GM19452 (cell line): ENCODE data around the gene PHF13.
"Not testable (repeated sequence)": the region's sequence is repeated elsewhere in the genome, so short reads cannot be mapped to it uniquely, and the experiment has no call there.

Experiments
- ATAC-seq: cut with Tn5 transposase; IDR thresholded peaks from one replicate; pipeline ENCODE4 v1.9.1; 2021; ENCODE audit not compliant: unreplicated experiment

The PHF13 gene

GRCh38 chr1:6653436-6654290 is 40.1 kb downstream of the PHF13 start:
- no peak for ATAC-seq

DNA sequence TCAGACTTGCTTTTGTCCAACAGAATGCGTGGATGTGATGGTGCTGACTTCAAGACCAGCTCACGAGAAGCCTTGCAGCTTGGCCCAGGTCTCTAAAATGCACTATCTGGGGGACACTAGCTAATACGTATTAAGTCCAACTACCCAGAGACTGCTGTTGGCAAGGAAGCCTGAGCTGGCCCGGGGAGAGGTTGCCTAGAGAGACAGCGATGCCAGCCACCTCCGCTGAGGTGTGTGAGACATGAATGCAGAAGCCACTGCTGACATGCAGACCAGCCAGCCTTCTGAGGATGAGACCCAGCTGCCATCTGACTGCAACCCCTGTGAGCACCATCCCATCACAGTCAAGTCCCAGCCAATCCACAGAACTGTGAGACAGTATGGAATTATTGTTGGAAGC is 43.6 kb downstream of the PHF13 start:
- no peak for ATAC-seq

DNA sequence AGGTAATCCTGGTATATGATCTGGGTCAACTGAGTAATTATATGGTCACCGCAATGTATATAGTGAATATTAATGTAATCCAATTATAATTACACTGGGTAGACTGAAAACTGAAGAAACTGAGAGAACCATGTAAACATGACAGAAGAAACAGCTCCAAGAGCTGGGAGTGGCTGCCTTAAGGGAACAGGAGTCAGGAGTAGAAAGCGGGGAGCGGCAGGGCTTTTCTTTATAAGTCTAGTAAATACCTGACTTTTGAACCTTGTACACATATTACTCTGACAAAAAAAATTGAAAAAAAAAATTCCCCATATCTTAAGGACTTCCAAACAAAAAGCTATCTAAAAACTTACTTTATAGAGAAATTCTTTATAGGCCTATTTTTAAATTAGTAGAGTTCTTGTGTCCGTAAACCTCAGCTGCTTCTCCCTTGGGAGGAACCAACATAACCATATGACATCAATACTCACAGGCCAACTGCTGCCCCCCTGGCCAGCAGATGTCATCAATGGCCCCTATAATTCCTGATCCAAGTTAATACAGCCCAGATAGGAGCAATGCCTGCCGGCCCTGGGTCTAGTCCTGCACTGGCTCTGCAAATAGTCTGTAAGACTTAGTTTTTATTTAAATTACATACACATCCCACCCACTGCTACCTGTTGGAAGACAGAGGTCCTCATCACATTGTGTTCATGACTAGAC is 45.0 kb downstream of the PHF13 start:
- no peak for ATAC-seq

GRCh38 chr1:6660415-6661049 is 47.0 kb downstream of the PHF13 start:
- ATAC-seq: no peak

DNA sequence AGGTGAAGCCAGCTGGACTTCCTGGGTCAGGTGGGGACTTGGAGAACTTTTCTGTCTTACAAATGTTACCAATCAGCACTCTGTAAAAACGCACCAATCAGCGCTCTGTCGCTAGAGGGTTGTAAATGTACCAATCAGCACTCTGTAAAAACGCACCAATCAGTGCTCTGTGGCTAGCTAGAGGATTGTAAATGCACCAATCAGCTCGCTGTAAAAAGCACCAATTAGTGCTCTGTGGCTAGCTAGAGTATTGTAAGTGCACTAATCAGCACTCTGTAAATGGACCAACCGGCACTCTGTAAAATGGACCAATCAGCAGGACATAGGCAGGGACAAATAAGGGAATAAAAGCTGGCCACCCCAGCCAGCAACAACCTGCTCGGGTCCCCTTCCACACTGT is 48.9 kb downstream of the PHF13 start:
- not testable (repeated sequence) for ATAC-seq

DNA sequence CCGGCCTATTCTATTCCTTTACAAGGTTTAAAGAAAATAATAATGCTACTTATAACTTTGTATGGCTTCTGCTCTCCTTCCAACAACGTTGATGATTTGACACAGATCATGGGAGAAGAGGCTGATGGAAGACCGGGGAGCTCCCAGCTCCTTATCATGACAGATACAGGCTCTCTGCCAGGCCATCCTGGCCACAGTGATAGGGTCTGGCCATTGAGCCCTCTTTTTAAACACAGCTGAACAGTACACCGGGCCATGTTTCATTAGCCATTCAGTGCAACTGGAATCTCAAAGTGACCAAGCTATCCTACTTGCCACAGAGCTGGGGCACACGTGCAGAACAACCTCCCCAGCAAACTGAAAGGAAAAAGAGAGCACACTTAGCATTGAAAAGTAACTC is 53.2 kb downstream of the PHF13 start:
- no peak for ATAC-seq

- ATAC-seq: no peak
Measured at GRCh38 chr1:6667139-6667538, 53.6 kb downstream of the PHF13 start.

DNA sequence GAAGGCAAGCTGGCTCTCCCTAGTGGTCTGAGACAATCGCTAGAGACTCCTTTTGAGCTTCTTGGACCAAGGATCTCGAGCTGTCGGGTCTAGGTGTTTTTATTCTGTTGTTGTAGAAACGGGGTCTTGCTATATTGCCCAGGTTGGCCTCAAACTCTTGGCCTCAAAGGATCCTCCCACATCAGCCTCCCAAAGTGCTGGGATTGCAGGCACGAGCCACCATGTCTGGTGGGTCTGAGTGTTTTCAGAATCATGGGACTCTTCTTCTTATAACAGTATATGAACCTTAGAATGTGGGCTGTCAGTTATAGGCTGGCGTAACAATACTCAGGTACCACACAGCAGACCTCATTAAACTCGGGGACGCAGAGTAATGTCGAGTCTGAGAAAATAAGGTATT is 55.0 kb downstream of the PHF13 start:
- ATAC-seq: no peak

DNA sequence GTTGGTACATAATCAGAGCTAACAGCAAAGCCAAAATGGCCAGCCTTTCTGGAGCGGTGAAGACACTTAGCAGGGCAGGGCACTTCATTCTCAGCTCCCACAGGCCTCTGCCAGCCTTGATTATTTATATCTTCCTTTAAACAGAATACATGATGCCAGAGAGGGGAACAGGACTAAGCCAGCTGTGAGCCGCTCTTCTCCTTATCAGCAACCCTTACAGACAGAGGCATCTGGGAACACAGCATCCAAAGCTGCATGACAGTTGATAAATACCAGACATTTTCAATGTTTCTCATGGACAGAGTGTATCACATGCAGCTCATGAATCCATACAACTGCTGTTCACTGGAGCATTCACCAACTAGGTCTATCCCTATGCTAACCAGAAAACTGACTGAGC is 59.0 kb downstream of the PHF13 start:
- no peak for ATAC-seq
